Activated CD4-positive, alpha-beta T cell treated with anti-CD3 and anti-CD28 coated beads for 48 hours (primary cell): ENCODE measurements around the gene COL6A5.
"Not testable (repeated sequence)": the region's sequence is repeated elsewhere in the genome, so short reads cannot be mapped to it uniquely, and the experiment has no call there.

ENCODE experiments used
- DNase-seq: peaks from one replicate; pipeline ENCODE4 v3.0.0-alpha.2; 2020

COL6A5 gene

DNA sequence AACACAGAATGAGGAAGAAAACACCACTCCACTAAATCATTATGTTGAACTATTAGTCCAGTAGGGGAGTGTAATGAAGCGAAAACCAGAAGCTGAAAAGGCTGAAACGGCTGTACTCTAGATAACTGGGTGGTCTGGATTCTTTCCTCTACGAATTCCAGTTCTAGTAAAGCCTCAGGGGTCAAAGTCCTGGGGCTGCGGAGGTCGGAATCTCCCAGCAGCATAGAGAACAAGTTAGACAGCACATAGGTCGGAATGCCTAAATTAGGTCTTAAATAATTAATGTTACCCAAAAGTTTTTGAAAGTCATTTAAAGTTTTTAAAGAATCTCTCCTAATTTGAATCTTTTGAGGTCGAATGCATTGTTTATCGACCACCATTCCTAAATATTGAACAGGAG is 102.7 kb downstream of the COL6A5 start:
- DNase-seq, result not testable (repeated sequence)

DNA sequence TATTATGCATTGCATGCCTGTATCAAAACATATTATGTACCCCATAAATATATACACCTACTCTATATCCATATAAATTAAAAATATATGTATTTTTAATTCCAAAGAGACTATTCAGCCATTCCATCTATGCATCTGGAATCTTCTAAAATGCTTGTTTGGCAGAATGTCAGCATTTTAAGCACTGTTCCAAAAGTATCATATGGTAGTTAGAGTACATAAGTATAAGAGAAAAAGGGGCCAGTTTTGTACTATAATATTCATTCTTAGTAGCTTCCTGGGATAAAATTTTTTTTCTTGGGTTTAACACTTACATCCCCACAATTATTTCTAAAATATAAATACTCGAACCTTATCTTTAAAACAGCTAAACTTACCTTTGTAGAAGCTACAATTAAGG is 111.1 kb downstream of the COL6A5 start:
- no peak for DNase-seq

DNA sequence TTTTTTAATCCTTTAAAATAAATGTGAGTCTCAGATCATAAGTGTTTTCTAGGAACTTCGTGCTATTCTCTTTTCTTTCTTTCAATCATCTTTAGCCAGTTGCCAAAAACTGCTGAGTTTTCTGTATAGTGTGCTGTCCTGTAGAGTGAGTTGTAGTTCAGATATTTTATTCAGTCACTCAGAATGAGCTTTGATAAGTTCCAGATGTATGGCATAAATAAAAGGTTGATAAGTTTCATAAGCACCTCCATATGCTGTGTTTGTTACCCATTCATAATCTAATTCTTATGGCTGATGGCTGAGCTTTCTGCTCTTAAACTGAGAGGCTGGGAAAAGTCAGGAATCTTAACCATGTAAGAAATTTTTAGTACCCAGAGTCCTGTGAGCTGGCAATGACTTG is 112.2 kb downstream of the COL6A5 start:
- DNase-seq, result no peak

DNA sequence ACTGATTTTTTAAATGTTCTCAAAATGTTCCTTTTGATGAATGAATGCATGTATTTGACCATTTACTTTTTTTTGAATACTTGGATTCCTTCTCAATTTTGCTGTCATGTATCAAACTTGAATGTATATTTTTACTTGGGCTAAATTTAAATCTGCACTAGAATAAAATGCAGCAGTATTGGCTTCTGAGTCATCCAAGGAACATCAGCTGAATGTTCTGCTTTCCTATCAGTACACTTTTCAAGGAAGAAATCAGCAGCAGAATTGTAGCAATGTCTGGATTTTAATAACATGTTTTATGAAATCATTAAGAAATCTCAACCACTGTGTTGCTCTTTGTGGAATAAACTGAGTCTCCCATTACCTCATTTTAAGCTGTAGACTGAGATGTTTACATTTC is 114.5 kb downstream of the COL6A5 start:
- DNase-seq, result no peak

GRCh38 chr3:130462089-130462488 is 116.6 kb downstream of the COL6A5 start:
- DNase-seq, result no peak

GRCh38 chr3:130463221-130463620 is 117.7 kb downstream of the COL6A5 start:
- no peak for DNase-seq

GRCh38 chr3:130465521-130465920 is 120.0 kb downstream of the COL6A5 start:
- no peak for DNase-seq

DNA sequence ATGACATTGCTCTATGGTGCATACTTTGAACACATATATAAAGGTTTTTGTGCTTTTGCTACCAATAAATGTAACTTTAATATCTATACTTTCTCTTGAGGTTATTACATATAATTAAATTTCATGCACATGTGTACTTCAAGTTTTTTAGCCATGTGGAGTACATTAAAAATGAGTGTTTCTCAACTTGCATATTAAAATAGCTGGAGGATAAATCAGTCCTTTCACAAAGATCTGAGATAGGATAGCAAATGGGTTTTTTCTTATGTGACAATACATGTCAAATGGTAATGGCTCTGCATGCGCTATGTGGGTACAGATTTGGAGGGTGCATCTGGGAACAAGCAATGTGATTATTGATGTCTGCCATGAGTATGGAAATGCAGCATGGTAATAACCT is 122.8 kb downstream of the COL6A5 start:
- DNase-seq, result no peak

- DNase-seq, result no peak
Observed at GRCh38 chr3:130470126-130470525, 124.7 kb downstream of the COL6A5 start.

DNA sequence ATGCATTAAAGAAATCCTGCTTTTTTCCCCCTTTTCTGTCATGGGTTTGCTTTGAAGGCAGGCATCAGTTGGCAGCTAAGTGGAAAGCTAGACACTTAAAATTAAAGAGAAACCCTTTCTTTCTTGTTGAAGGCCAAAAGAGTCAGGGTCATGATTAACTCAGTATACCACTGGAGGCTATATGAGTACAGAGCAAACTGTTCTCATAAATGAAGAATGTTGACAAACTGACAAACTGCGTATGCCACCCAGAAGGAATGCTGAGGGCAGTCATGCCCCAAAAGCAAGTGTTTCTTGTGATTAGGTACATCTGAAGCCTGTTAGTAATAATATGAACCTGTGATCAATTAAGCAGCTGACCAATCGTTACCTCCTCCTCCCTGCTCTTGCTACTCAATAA is 127.9 kb downstream of the COL6A5 start:
- no peak for DNase-seq

- DNase-seq, result no peak
Observed at GRCh38 chr3:130480736-130481135, 135.3 kb downstream of the COL6A5 start.

- DNase-seq, result no peak
Observed at GRCh38 chr3:130488288-130488687, 142.8 kb downstream of the COL6A5 start.

DNA sequence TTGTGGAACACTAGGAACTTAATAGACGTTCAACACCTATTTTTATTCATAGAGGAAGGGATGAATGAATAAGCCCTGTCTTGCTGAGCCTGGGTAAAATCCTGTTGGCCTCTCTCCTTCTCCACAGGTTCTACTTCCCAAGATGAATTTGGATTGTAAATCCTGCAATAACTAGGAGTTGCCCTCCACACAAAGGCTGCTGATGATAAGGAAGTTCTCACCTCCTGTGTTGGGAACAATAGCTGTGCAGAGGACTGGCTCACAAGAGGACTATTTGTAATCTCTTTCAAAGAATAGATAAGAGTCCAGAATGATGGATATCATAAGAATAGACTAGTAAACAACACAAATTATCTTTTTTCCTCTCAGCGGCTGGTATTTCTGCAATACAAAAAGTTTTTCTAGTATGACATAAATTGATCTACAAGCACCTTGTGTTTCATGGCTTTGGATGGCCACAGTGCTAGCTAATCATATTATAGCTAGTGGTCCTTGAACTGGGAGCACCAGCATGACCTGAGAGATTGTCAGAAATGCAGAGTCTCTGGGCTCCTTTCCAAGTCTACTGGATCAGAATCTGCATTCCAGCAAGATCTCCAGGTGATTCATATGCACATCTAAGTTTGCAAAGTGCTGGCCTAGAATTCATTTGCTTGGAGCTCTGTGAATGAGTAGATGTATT is 143.4 kb downstream of the COL6A5 start:
- no peak for DNase-seq

- no peak for DNase-seq
Observed at GRCh38 chr3:130490241-130490640, 144.8 kb downstream of the COL6A5 start.

DNA sequence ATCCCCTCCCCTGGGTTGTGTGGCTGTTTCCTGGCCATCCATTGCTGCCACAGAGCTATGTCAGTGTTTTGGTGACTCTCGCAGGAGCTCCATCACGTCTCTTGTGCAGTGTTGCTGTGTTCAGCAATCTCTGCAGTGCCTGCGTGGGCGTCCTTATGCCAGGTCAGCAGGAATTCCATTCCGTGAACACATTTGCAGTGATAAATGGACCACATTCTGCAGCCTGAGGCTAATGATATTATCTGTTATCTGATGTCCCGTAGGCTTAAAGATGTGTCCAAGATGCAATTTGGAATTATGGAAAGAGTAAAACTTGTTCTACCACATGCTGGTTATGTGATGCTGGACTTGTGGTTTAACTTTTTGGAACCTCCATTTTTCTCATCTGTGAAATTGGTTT is 146.0 kb downstream of the COL6A5 start:
- DNase-seq, result no peak

DNA sequence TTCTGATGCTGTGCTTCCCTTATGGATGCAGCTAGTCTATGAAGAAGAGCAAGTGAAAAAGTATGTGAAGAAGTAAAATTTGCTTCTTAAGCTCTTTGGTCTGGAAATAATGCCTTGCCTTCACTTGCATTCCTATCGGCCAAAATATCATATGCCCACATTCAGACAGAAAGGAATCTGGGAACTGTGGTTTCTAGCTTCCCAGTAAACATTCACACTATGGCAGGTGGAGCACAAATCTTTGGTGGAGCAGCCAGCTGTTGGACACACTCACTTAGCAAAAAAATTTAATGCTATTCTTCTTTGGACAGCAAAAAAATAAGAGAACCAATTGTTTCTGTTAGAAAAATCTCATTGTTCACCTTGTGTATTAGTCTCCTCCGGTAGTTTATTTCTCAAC is 159.2 kb downstream of the COL6A5 start:
- no peak for DNase-seq

DNA sequence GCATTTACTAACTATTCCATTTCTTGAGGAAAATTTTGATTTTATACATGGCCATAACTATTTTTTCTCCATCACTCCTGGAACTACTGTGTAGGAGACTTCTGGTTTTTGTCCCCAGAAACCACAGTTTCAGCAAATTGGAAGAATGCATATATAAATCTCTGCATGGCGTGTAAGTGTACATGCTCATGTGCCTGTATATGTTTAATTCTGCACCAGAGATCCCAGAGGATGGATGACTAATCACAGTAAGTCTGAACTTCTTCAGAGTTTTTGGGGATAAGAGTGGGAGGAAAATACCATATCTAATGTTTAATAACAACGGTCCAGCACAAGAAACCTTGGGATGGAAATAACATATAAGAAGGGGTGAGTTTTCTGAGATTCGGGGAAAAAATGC is 160.6 kb downstream of the COL6A5 start:
- no peak for DNase-seq

GRCh38 chr3:130507746-130508145 is 162.3 kb downstream of the COL6A5 start:
- DNase-seq, result no peak

- DNase-seq, result no peak
Observed at GRCh38 chr3:130509008-130509407, 163.5 kb downstream of the COL6A5 start.

- DNase-seq, result no peak
Observed at GRCh38 chr3:130514681-130515080, 169.2 kb downstream of the COL6A5 start.

GRCh38 chr3:130515755-130516154 is 170.3 kb downstream of the COL6A5 start:
- no peak for DNase-seq

GRCh38 chr3:130516645-130517512 is 171.4 kb downstream of the COL6A5 start, which contains the start of gene COL6A6:
Gene COL6A6 (plus strand): TSS chr3:130517177. CDS start chr3:130560365, 43,188 bp downstream.
- no peak for DNase-seq

- no peak for DNase-seq
Observed at GRCh38 chr3:130517602-130518001, 172.1 kb downstream of the COL6A5 start.

DNA sequence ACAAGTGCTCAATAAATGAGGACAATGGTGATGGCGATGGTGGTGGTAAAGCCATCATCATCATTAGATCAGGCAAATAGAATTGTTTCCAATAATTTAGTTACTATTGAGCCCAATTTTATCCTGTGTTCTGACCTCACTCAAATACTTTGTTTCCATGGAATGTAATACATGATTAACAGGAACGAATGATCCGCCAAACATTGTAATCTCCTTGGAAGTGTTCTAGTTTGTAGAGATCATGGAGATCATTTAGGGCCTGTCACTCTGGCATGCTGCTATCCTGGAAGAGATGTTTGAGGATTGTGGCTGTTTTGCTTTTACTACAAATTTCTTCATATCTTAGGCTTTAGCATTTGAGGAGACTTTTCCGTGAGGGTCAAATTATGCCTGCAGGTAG is 174.3 kb downstream of the COL6A5 start:
- no peak for DNase-seq
